GM18867 (cell line): Measurements from ENCODE around the gene TRAF3IP3.
"Not testable (repeated sequence)": the region's sequence is repeated elsewhere in the genome, so short reads cannot be mapped to it uniquely, and the experiment has no call there.

Experiments used
- ATAC-seq: cut with Tn5 transposase; IDR thresholded peaks from one replicate; pipeline ENCODE4 v1.9.1; 2021; ENCODE audit warnings: mild to moderate bottlenecking, moderate library complexity; ENCODE audit not compliant: unreplicated experiment

TRAF3IP3 gene

DNA sequence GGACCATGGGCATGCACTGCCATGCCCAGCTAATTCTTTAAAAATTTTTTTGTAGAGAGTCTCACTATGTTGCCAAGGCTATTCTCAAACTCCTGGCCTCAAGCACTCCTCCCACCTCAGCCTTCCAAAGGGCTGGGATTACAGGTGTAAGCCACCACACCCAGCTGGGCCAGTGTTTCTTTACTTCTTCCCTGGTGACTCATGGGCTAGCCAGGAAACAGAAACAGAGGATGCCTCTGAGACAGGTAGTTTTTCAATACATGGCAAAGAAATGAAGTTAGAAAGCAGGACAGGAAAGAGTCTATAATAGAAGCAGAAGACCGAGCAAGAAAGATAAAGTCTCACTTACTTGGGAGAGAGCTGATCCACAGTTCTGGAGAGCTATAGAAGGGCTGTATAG is 36.1 kb downstream of the TRAF3IP3 start:
- ATAC-seq = no peak

DNA sequence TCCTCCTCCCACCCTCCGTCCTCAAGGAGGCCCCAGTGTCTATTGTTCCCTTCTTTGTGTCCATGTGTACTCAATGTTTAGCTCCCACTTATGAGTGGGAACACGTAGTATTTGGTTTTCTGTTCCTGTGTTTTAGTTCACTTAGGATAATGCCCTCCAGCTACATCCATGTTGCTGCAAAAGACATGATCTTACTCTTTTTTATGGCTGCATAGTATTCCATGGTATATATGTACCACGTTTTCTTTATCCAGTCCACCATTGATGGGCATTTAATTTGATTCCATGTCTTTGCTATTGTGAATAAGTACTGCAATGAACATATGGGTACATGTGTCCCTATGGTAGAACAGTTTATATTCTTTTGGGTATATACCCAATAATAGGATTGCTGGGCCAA is 37.9 kb downstream of the TRAF3IP3 start:
- ATAC-seq = not testable (repeated sequence)

DNA sequence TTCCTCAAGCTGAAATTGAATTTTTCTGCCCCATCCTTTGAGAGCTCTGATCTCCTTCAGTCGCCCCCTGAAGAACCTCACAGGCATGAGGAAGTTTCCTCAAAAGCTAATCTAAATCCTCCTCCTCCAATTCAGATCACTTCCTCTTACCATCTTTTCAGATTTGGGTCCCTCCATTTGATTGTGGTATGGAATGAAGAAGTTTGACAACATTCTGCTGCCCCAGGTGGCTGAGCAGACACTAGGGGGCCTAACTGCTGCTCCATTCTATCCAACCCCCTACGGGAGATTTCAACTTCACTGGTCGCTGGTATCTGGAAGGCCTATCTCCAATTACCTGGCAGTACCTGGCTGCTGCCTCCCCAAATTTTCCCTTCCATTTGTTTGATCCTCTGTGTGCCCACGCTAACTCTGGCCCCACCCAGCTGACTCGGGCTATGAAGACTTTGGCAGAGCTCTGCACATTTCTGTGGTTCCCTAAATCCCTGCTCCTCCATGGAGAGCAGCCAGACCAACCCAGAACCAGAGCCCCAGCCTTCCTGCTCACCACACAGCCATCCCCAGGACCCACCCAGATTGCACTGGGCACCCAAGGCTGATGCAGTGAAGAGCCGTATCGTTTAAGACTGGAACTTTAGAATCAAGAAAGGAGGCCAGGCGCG is 42.3 kb downstream of the TRAF3IP3 start:
- ATAC-seq = no peak

DNA sequence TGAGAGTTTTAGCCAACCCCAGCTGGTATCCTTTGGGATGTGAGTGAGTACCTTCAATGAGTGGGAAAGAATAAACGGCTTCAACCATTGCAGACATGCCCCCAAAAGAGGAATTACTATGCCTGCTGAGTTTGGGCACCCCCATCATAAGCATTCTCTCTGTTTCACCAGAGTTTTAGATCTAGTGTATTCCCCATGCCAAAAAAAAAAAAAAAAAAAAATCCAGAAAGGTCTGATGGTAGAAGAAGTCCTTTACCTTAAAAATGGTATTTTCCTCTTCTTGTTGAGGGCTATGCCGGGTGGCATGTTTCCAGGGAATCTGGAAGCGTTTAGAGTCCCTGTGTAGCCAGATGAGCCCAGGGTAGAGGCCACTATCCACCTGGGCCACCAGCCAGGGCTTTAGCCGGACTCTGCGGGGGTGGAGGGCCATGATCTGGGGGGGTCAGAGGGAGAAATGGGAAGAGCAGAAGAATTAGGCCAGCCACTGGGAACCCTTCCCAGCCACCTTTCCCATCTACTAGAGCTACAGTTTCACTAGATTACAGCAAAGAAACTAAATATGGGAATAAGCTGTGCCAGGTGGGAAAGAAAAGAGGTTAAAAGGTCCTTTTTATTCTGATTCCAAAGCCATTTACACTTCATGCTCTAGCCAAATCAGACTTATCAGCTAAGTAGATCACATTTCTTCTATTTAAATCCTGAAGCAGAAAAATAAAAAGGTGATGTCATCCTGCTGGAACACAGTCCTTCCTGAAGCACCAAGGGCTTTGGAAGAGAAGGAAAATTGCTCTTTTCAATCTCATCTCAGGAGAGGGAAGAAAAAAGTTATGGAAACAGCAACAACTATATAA is 45.4 kb downstream of the TRAF3IP3 start:
- no peak for ATAC-seq

DNA sequence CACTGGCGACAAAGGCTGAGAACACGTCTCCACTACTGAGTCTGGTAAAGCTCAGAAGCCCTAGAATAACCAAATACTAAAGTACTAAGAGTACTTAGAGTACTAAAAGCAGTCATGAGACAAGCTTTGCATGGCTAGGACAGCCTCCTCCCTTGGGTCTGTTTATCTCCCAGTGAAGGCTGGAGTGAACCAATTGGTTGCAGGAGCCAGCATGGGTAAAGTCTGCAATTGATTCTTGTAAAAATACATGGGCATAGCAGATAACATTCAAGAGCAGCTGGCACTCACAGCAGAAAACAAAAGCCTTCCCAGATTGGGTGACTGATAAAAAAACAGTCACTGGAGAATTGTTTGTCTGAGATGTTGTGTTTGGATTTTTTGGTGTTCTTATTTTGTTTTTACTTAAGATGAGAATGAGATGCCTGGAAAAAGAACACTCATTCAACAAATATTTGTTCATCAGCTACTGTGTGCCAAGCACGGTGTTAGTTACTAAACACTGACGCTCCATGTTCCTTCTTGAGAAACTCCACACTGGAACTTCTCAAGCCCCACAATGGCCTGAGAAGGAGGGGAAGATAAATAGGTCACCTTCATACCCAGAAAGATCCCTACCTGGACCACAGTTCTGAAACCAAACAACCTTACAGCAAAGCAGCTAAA is 46.4 kb downstream of the TRAF3IP3 start:
- ATAC-seq = no peak

DNA sequence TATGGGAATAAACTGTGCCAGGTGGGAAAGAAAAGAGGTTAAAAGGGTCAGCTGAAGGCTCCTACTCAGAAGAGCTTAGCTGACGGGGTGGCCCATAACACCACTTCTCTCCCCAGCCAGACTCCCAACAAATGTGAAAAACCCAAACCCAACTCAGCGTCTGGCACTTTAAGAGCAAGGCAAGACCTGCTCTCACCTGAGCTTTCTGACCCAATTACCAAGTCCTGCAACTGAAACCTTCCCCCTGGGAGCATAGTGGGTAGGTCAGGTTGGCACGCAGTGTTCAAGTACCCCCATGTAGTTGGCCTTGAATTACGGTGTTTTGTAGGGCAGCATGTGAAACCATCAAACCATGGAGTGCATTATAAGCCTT is 46.9 kb downstream of the TRAF3IP3 start:
- no peak for ATAC-seq

DNA sequence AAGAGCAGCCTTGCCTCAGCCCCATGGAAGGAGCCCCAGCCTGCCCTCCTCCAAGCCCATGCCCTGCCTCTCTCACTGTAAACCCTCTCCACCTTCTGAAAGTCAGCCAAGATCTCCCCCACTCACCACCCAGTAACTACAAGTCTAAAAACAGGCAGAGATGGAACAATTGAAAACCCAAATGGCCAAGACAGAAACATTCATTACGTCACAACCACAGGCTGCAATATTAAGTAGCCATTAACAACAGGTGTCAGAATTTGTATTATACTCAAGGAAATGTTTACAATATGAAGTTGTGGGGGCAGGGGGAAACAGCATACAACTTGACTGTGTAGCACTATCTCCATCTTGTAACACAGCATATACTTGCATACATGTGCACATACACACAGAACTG is 47.7 kb downstream of the TRAF3IP3 start:
- ATAC-seq = no peak

DNA sequence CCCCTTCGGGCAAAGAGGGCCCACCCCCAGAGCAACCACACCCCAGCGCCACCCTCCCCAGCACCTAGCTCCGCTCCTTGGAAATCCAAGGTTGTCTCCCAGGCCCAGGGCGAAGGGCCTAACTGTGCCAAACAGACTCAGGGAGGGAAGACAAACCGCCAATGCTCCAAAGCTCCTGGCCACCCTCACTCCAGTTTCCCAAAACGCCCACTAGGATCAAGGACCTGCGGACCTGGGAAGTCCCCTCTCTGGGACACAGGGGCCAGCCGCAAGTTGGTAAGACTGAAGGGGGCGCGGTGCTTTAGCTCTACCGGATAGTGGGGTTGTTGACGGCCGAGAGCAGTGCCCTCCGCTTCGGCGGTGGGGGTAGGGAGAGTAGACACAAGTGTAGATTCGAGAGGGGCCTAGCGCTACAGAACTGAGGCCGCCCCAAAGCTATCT is 49.5 kb downstream of the TRAF3IP3 start:
- ATAC-seq = no peak

DNA sequence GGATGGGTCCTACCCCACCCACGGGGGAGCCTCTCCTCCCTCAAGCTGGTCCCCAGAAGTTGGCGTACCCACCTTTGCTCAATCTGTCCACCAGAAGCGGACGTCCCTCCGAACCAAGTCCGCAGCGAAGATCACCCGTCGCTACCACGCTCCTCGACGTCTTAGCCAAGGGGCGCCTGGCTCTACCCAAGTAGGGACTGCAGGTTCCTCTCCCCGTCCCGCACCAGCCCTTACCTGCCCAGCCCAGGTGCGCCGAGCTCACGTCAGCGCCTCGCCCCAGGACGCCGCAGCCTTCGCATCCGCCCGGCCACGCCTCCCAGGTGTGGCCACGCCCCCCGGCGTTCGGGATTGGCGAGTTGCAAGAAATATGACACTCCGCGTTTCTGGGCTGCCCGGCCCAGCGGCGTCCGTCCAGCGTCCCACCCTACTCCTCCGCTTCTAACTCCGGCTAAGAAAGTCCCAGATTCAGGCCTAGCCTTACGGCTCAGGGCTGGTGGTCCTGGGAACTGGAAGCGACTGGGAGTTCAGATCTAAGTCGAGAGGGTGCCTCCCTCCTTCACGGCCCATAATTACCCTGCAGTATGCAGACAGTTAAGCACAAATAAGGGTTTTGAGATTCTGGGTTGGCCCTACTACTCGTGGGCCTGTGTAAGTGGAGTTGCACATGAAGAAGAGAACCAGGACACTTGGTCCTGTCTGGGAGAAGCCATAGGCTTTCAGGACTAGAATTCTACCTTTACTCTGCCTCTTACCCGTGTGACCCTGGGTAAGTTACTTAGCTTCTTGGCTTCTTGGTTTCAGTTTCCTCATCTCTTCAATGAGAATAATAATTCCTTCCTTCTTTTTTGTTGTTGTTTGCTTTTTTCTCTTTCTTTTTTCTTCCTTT is 50.3 kb downstream of the TRAF3IP3 start, which contains the start of gene IRF6:
TSS of gene IRF6 (minus strand) at position 268 of the 886 bp plus-strand sequence. CDS start 4,729 bp downstream, outside the sequence.
- ATAC-seq = peak; percentile 95

DNA sequence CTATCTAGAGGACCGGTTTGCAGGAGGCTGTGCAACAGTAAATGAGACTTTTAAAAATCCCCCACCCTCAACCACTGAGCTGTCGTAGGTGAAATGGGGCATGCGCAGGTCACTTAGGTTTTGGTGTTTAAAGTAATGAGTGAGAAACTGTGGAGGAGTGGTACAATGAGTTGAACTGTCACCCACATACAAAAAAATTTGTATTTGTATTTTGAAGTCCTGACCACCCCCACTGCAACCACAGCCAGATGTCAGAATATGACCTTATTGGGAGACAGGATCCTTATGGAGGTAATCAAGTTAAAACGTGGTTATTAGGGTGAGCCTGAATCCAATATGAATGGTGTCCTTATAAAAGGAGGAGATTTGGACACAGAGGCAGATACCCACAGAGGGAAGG is 51.7 kb downstream of the TRAF3IP3 start:
- no peak for ATAC-seq

DNA sequence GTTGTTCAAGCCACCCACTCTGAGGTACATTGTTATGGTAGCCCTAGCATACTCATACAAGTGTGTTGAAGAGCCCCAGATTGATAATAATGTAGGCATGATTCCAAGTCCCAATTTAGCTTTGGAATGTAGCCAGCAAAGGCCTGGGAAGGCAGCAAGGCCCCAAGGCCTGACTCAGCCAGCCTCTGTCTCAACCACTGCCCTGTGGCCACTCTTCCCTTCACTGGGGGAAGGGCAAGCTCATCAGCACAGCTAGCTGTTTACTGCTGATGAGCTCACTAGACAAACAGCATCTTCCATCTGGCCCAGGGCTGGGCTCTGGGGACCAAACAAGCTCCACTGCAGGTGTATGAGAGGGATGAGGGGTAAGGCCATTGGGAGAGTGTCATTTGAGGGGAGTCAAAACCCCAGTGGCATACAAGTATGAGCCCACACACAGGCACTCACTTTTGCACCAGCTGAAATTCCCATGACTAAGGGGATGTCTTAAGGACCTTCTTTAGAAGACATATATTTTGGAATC is 52.3 kb downstream of the TRAF3IP3 start:
- ATAC-seq = no peak

DNA sequence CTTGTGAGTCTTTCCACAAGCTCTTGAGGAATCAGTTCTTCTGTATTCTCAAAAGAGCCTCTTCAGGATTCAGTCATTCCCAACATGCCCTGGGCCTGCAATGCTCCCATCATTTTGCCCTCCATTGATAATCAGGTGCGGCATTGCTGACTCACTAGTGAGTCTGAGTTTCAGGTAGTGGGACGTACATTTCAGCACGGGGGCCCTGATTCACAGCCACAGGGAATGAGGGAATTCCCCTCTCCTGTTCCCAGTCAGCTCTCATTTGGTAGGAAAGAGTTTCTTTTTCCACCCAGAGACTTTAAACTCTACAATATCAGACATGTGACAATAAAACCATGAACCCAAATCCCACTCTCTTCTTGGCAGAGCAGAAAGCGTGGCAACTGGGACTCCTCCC is 53.8 kb downstream of the TRAF3IP3 start:
- no peak for ATAC-seq

DNA sequence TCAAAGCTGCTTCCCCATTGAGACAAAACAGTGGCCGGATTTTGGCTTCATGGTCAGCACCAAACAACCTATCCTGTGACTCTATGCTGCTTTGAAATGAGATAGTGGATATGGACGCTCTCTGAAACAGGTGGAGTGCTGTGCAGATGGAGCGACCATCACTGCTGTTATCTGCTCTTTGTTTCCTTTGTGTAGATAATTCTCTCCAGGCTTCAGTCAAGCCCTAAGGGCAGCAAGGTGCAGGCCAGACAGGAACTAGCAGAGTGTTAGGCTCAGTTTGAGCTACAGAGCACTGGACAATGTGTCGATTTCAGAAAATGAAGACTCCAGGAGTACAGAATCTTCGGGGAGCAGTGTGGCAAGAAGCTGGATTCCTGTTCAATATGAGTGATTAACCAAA is 54.9 kb downstream of the TRAF3IP3 start:
- ATAC-seq = no peak

DNA sequence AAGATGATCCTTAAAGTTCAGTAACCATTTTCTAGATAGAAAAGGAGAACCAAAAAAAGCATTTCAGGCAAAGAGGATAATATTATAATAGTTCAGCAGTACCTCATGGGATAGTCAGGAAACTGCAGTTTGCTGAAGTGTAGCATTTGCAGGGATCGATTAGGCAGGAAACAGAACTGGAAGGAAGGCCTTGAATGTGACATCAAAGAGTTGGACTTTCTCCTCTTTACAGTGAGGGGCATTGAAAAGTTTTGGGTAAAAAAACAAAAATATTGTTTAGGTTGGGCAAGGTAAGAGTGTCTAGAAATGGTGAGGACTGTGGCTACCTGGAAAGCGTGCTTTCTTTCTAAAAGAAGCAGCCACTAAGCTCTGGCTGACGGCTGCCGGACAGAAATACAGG is 58.0 kb downstream of the TRAF3IP3 start:
- ATAC-seq = no peak

DNA sequence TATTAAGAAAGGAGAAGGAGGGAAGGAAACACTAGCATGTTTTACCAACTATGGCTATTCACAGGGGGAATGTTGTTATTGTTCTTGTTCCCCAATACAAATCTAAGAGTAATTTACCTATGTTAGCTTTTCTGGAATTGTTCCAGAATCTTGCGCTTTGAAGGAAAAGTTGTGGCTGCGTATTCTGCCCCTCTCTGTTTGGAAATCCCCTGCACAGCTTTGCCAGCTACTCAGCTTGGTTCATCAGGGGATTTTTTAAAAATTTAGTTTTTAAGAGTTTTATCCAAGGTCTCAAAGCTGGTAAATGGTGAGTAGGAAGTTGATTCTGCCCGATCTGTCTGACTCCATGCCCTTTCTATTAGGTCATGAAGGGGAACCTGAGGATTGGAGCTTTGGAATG is 59.6 kb downstream of the TRAF3IP3 start:
- no peak for ATAC-seq

DNA sequence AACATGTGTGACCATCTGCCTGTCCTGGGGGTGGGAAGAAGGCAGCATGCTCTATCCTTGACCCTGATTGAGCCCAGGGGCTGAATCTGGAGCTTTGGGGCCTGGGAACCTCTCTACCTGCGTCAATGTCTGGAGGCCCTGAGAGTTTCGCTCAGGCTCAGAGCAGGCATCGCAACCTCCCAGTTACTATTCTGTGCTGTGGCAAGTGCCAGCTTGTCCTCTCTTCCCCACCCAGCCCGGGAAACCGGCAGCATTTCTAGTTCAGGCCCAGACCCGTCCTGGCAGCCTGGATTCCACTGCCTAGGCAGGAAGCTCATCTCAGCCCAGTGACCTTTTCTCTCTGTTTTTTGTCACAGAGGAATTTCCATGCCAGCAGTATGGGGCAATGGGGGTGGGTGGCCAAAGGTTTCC is 60.1 kb downstream of the TRAF3IP3 start:
- no peak for ATAC-seq

DNA sequence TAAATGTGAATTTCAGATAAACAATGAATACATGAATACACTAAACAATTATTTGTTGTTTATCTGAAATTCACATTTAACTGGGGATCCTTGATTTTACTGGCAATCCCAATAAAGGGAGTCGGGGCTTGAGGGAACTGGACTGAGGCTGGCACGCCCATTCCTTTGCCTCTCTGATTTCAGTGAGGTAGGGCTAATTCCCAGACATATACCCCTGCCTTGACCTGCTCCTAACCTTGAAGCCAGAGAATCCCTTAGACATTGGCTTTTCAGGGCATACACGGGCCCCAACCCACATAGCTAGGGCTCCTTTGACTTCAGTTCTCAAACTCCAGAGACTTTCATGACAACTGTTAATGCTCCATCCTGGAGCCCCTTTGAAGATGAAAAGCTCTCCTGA is 61.1 kb downstream of the TRAF3IP3 start:
- ATAC-seq = no peak

DNA sequence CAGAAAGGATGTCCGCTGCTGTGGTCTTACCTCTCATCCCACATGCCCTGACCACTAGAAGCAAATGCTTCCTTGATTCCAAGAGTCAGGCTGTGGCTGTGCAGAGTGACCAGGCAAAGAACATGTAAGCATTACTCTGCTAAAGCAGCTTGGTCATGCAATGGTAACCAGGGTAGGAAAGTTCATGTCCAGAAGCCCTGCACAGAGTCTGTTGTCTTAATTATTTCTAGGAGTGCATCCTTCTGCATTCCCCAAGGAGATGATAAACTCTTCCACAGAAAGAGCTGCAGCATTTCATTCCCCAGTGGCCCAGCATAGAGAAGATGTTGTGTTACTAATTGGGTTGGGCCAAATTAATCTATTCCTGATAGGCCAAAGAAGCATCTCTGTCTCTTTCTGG is 61.8 kb downstream of the TRAF3IP3 start:
- no peak for ATAC-seq

DNA sequence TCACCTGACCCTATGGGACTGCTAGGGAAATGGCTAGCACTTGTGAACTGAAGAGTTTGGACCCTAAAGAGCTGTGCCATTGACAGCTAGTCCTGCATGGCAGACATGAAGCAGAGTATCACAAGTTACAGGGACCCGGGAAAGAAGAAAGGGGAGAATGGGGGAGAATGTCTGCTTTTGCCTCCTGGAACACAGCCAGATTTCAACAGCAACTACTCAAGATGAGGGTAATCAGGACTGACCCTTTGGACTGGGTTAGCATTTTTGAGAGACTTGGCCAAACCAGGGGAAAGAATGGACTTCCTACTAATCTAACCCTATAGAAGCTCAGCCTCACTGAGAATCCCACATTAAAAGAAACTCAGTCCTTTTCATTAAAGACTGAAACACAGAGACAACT is 63.2 kb downstream of the TRAF3IP3 start:
- ATAC-seq = no peak

DNA sequence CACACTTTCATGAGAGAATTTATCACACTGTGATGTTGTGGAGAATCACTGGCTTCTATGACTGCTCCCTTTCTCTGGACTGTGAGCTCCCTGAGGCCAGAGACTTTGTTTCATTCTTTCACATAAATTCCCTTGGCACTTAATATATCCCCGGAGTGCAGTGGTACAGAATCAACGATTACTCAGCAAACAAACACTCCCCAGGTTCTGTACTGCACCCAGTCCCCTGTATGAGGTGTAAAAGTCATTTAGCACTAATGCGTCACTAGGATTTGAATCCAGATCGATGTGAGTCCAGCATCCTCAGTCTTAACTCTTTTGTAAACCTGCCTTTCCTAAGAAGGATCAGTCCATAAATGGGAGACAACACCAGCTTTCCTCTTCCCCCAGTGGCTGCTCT is 65.1 kb downstream of the TRAF3IP3 start:
- no peak for ATAC-seq

DNA sequence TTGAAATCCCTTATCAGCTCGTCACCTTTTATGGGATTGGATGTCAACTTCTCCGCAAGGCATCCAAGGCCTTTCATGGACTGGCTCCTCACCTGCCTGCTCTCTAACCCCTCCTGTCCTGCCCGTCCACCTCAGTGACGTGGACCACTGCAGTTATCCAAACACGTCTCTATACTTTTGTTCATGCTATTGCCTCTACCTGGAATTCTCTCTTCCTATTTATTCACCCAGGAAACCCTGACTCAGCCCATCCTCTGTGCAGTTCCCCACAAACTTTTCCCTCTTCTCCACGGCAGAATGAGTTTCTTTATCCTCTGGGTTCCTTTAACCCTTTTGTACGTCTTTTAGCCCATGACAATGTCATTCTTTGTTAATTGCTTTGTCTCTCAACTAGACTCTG is 66.9 kb downstream of the TRAF3IP3 start:
- no peak for ATAC-seq
